Neural progenitor cell (in vitro differentiated cells): ENCODE data around the gene NDUFB10. TPM values are rescaled to one million over a fixed set of nuclear protein-coding genes. Genes with fewer than 3 reads are reported as not detected.

Experiments
- DNase-seq: peaks from one replicate; pipeline ENCODE4 v3.0.0-alpha.2; 2016; ENCODE audit warnings: low spot score
- H2AFZ ChIP-seq: fragments of 200-600 bp; sonication (generic); replicated peaks from 2 replicates; pipeline ENCODE4 v1.6.1; 2016; ENCODE audit warnings: antibody characterized with exemption
- H3F3A ChIP-seq: fragments of 200-600 bp; sonication (generic); 2 replicates; pipeline ENCODE4 v1.6.1; 2016; ENCODE audit warnings: antibody characterized with exemption, low read depth
- H3K27ac ChIP-seq: fragments of 200-600 bp; sonication (generic); 2 replicates; pipeline ENCODE4 v1.5.1; 2016; ENCODE audit warnings: mild to moderate bottlenecking
- H3K27me3 ChIP-seq: fragments of 200-600 bp; sonication (generic); 2 replicates; pipeline ENCODE4 v1.6.1; 2016; ENCODE audit warnings: mild to moderate bottlenecking, moderate library complexity
- H3K36me3 ChIP-seq: fragments of 200-600 bp; sonication (generic); 2 replicates; pipeline ENCODE4 v1.5.1; 2016
- H3K4me1 ChIP-seq: fragments of 200-600 bp; sonication (generic); 2 replicates; pipeline ENCODE4 v1.6.1; 2016; ENCODE audit warnings: mixed run types
- H3K4me2 ChIP-seq: fragments of 200-600 bp; sonication (generic); 2 replicates; pipeline ENCODE4 v1.6.1; 2016
- H3K4me3 ChIP-seq: fragments of 200-600 bp; sonication (generic); 2 replicates; pipeline ENCODE4 v1.5.1; 2016
- H3K79me2 ChIP-seq: fragments of 200-600 bp; sonication (generic); 2 replicates; pipeline ENCODE4 v1.6.1; 2016; ENCODE audit warnings: low read depth
- H3K9ac ChIP-seq: fragments of 200-600 bp; sonication (generic); 2 replicates; pipeline ENCODE4 v1.6.1; 2016
- H3K9me3 ChIP-seq: fragments of 200-600 bp; sonication (generic); 2 replicates; pipeline ENCODE4 v1.5.1; 2016; ENCODE audit warnings: low read depth
- H4K20me1 ChIP-seq: fragments of 200-600 bp; sonication (generic); 2 replicates; pipeline ENCODE4 v1.6.1; 2016; ENCODE audit warnings: low read depth
- H3K27ac Mint-ChIP-seq: 3 replicates; pipeline ENCODE4 v1.8.0; 2021; ENCODE audit warnings: mixed read lengths
- H3K27me3 Mint-ChIP-seq: 2 replicates; pipeline ENCODE4 v1.8.0; 2022; ENCODE audit warnings: low read depth, mild to moderate bottlenecking, inconsistent platforms, moderate library complexity, mixed read lengths; ENCODE audit not compliant: insufficient read depth
- H3K36me3 Mint-ChIP-seq: 3 replicates; pipeline ENCODE4 v1.8.0; 2021; ENCODE audit warnings: mixed read lengths
- H3K4me1 Mint-ChIP-seq: 3 replicates; pipeline ENCODE4 v1.8.0; 2021; ENCODE audit warnings: mixed read lengths
- H3K4me3 Mint-ChIP-seq: 3 replicates; pipeline ENCODE4 v1.8.0; 2021; ENCODE audit warnings: mild to moderate bottlenecking, moderate library complexity, mixed read lengths
- H3K9me3 Mint-ChIP-seq: 3 replicates; pipeline ENCODE4 v1.8.0; 2020; ENCODE audit warnings: mixed read lengths
- CTCF ChIP-seq: fragments of 200-600 bp; sonication (generic); IDR thresholded peaks from 2 replicates; pipeline ENCODE4 v1.5.1; 2017; ENCODE audit warnings: antibody characterized with exemption, mild to moderate bottlenecking
- EZH2 ChIP-seq: fragments of 200-600 bp; sonication (generic); IDR thresholded peaks from 2 replicates; pipeline ENCODE4 v1.6.1; 2017; ENCODE audit warnings: antibody characterized with exemption, mild to moderate bottlenecking, moderate library complexity
- EZH2phosphoT487 ChIP-seq: fragments of 200-600 bp; sonication (generic); IDR thresholded peaks from 2 replicates; pipeline ENCODE4 v1.6.1; 2017; ENCODE audit warnings: antibody characterized with exemption
- total RNA-seq: library from RNA; depleted of rRNA; stranded (reverse); fragments of >200 nt; gene quantifications from 2 replicates; pipeline ENCODE4 v1.2.3, GENCODE V29; 2015; ENCODE audit warnings: low replicate concordance

The NDUFB10 gene
- total RNA-seq, 1 donor from 2014 or later: 155 TPM

GRCh38 chr16:1912215-1912543, 47.2 kb upstream of the NDUFB10 start:
- Mint-ChIP-seq H3K36me3 (no peaks in the 10 kb centered on the region), H3K9me3 (no peaks in the 10 kb centered on the region), H3K4me3 (no peak overlapping the region)

GRCh38 chr16:1913327-1914083, 45.8 kb upstream of the NDUFB10 start:
- Mint-ChIP-seq H3K27ac (no peak overlapping the region), H3K4me3 (no peak overlapping the region), H3K9me3 (no peaks in the 10 kb centered on the region), H3K36me3 (no peaks in the 10 kb centered on the region), H3K4me1 (peaks cover 9% of the 10 kb centered on the region), H3K27me3 (peaks cover 29% of the 10 kb centered on the region)
- H3K9ac ChIP-seq: no peak overlapping the region
- peaks cover 31% of the 10 kb centered on the region for H3K27me3 ChIP-seq
- H3K9me3 ChIP-seq: no peaks in the 10 kb centered on the region
- H3K36me3 ChIP-seq: no peaks in the 10 kb centered on the region
- no peak overlapping the region for H3K4me3 ChIP-seq
- TF ChIP-seq EZH2phosphoT487 (no peak), EZH2 (no peak), CTCF (no peak)
- H3K79me2 ChIP-seq: no peaks in the 10 kb centered on the region
- DNase-seq: peak; percentile 1
- H3K4me2 ChIP-seq: no peak overlapping the region
- no peak overlapping the region for H3K27ac ChIP-seq
- H2AFZ ChIP-seq: no peak overlapping the region
- peaks cover 12% of the 10 kb centered on the region for H4K20me1 ChIP-seq
- peaks cover 12% of the 10 kb centered on the region for H3F3A ChIP-seq
- peaks cover 34% of the 10 kb centered on the region for H3K4me1 ChIP-seq

More at GRCh38 chr16:1912215-1912543, 47.2 kb upstream of the NDUFB10 start:
- Histone ChIP-seq H3K4me2 (no peak overlapping the region), H3F3A (peaks cover 10% of the 10 kb centered on the region), H3K79me2 (no peaks in the 10 kb centered on the region), H3K27me3 (peaks cover 18% of the 10 kb centered on the region), H3K9me3 (no peaks in the 10 kb centered on the region), H4K20me1 (peaks cover 5% of the 10 kb centered on the region), H3K36me3 (no peaks in the 10 kb centered on the region), H3K4me3 (no peak overlapping the region), H3K9ac (no peak overlapping the region), H3K27ac (no peak overlapping the region), H3K4me1 (peaks cover 33% of the 10 kb centered on the region), H2AFZ (no peak overlapping the region)
- H3K4me1 Mint-ChIP-seq: peaks cover 9% of the 10 kb centered on the region
- peaks cover 25% of the 10 kb centered on the region for H3K27me3 Mint-ChIP-seq
- DNase-seq: peak; percentile 1
- no peak overlapping the region for H3K27ac Mint-ChIP-seq
- TF ChIP-seq EZH2: no peak
- no peak for TF ChIP-seq CTCF
- no peak for TF ChIP-seq EZH2phosphoT487

- H3K36me3 Mint-ChIP-seq: no peaks in the 10 kb centered on the region
- no peak overlapping the region for H3K27ac Mint-ChIP-seq
- peaks cover 37% of the 10 kb centered on the region for H3K27me3 ChIP-seq
- no peak overlapping the region for H3K9ac ChIP-seq
- H3F3A ChIP-seq: peaks cover 17% of the 10 kb centered on the region
- no peak overlapping the region for H3K27ac ChIP-seq
- H3K4me3 ChIP-seq: no peak overlapping the region
- H3K4me2 ChIP-seq: peak overlapping the region; percentile 15
- no peaks in the 10 kb centered on the region for H3K9me3 ChIP-seq
- no peaks in the 10 kb centered on the region for H3K9me3 Mint-ChIP-seq
- peaks cover 10% of the 10 kb centered on the region for H3K4me1 Mint-ChIP-seq
- no peaks in the 10 kb centered on the region for H3K79me2 ChIP-seq
- H2AFZ ChIP-seq: no peak overlapping the region
- peaks cover 39% of the 10 kb centered on the region for H3K4me1 ChIP-seq
- peaks cover 19% of the 10 kb centered on the region for H4K20me1 ChIP-seq
- no peak overlapping the region for H3K4me3 Mint-ChIP-seq
- DNase-seq: no peak
- no peaks in the 10 kb centered on the region for H3K36me3 ChIP-seq
- peaks cover 34% of the 10 kb centered on the region for H3K27me3 Mint-ChIP-seq
- TF ChIP-seq EZH2phosphoT487 (no peak), EZH2 (no peak)
These were observed 45.2 kb upstream of the NDUFB10 start for GRCh38 chr16:1914084-1914608.

GRCh38 chr16:1914988-1915387, 44.4 kb upstream of the NDUFB10 start:
- Histone ChIP-seq H3K27ac (no peak overlapping the region), H3K4me3 (no peak overlapping the region), H2AFZ (no peak overlapping the region), H3K79me2 (no peaks in the 10 kb centered on the region), H3K36me3 (no peaks in the 10 kb centered on the region), H3K4me2 (peak overlapping the region; percentile 15), H3K9ac (no peak overlapping the region), H3F3A (peaks cover 22% of the 10 kb centered on the region), H3K4me1 (peaks cover 44% of the 10 kb centered on the region), H3K27me3 (peaks cover 46% of the 10 kb centered on the region), H3K9me3 (no peaks in the 10 kb centered on the region), H4K20me1 (peaks cover 25% of the 10 kb centered on the region)
- Mint-ChIP-seq H3K4me3 (no peak overlapping the region), H3K4me1 (peaks cover 10% of the 10 kb centered on the region), H3K27ac (no peak overlapping the region), H3K27me3 (peaks cover 38% of the 10 kb centered on the region), H3K36me3 (no peaks in the 10 kb centered on the region), H3K9me3 (no peaks in the 10 kb centered on the region)
- DNase-seq: no peak
- TF ChIP-seq CTCF: no peak
- TF ChIP-seq EZH2phosphoT487: no peak
- no peak for TF ChIP-seq EZH2
